Keratinocyte (primary cell): ENCODE measurements around the gene HOTAIR.

ENCODE experiments used
- CTCF ChIP-seq, 3 experiments: IDR thresholded peaks in 1 of 3; conservative IDR thresholded peaks in 1 of 3; optimal IDR thresholded peaks in 1 of 3; 2 replicates in 2 of 3; 3 replicates in 1 of 3; pipeline versions ENCODE3 to v1.5.1; 2011; ENCODE audit warnings: low read length in 3 of 3, mild to moderate bottlenecking in 3 of 3, moderate library complexity in 2 of 3, control low read depth in 1 of 3, inconsistent platforms in 1 of 3; ENCODE audit not compliant: insufficient read depth in 2 of 3; ENCODE audit errors: extremely low read depth in 1 of 3
- EZH2 ChIP-seq: IDR thresholded peaks from one replicate; pipeline ENCODE4 v1.6.1; 2012; ENCODE audit warnings: inconsistent platforms, mild to moderate bottlenecking, low read length, moderate library complexity

- TF ChIP-seq CTCF (optimal IDR thresholded peaks at IDR 0.05 in 1 of 3, IDR thresholded peaks at IDR 0.05 in 1 of 3, conservative IDR thresholded peaks at IDR 0.05 in 1 of 3; ENCODE audit: extremely low read depth in 1 of 3, insufficient read depth in 2 of 3, low read length in 3 of 3) (no peak), EZH2 (no peak)
Measured at GRCh38 chr12:54005531-54005852, 30.7 kb upstream of the HOTAIR start.
